Measurements from ENCODE around the gene MNS1. TPM values are rescaled to one million over a fixed set of nuclear protein-coding genes. Genes with fewer than 3 reads are reported as not detected.
"Not testable (repeated sequence)": the region's sequence is repeated elsewhere in the genome, so short reads cannot be mapped to it uniquely, and the experiment has no call there.

MNS1 gene
- total RNA-seq, 1 donor: 0.27 TPM

DNA sequence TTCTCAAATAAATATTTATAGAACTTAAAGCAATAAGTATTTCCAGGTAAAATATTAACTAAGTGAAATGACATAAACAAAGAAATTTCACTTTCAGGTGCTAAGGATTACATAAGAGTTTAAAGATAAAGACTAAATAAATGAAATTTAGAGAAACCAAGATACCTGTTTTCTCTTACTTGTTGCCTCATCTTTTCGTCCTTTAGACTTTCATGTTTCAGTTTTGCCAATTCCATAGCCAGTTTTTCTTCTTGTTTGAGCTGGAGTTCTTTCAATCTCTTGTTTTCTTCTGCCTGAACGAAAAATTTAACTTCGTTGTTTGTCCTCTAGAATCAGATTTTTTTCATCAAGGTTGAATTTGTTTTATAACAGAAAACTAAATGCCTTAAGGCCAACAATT is 8.7 kb downstream of the MNS1 start:
- no peak for DNase-seq (ENCODE audit: low read depth in 2 of 3, low spot score in 2 of 3)

DNA sequence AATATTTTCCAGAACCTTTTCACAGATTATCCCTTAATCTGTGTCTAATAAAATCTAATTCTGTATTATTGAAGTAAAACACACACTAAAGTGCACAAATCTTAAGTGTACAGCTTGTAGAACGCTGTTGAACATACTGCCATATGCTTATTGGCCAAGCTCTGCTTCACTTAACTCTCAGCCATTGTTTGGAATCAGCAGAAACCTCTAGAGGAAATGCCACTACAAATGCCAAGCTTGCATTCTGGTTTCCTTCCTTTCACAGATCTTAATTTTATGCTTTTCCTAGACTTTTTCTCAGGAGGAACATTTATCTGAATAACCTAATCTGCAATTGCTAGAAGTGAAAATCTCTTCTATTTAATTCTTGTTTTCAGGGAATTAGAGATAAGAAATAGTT is 10.1 kb downstream of the MNS1 start:
- no peak for DNase-seq (ENCODE audit: low read depth in 2 of 3, low spot score in 2 of 3)

GRCh38 chr15:56445746-56446145 is 19.2 kb downstream of the MNS1 start:
- DNase-seq (ENCODE audit: low read depth in 2 of 3, low spot score in 2 of 3): no peak

DNA sequence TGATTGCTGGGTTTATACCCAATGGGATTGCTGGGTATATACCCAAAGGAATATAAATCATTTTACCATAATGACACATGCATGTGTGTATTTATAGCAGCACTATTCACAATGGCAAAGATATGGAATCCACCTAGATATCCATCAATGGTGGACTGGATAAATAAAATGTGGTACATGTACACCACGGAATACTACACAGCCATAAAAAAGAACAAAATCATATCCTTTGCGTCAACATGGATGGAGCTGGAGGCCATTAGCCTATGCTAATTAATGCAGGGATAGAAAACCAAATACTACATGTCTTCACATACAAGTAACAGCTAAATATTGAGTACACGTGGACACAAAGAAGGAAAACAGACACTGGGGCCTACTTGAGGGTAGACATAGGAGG is 22.6 kb downstream of the MNS1 start:
- DNase-seq (ENCODE audit: low read depth in 2 of 3, low spot score in 2 of 3): no peak

DNA sequence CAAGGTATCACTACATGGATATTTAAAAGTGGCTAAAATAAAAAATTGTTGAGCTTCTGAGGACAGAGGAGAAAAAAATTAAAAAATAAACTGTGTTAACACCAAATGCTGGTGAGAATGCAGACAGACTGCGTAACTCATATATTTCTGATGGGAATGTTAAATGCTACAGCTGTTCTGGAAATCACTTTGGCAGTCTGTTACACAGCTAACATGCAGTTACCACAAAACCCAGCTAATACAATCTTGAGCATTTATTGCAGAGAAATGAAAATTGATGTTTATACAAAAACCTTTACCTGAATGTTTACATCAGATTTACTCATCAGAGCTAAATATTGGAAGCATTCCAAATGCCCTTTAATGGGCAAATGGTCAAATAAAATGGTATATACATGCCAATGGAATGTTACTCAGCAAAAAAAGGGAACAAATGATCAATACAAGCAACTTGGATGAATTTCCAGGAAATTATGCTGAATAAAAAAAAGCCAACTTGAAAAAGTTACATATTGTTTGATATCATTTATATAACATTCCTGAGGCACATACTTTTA is 24.6 kb downstream of the MNS1 start:
- no peak for DNase-seq (ENCODE audit: low read depth in 2 of 3, low spot score in 2 of 3)

- no peak for DNase-seq (ENCODE audit: low read depth in 2 of 3, low spot score in 2 of 3)
Observed at GRCh38 chr15:56432304-56432703, 32.6 kb downstream of the MNS1 start.

DNA sequence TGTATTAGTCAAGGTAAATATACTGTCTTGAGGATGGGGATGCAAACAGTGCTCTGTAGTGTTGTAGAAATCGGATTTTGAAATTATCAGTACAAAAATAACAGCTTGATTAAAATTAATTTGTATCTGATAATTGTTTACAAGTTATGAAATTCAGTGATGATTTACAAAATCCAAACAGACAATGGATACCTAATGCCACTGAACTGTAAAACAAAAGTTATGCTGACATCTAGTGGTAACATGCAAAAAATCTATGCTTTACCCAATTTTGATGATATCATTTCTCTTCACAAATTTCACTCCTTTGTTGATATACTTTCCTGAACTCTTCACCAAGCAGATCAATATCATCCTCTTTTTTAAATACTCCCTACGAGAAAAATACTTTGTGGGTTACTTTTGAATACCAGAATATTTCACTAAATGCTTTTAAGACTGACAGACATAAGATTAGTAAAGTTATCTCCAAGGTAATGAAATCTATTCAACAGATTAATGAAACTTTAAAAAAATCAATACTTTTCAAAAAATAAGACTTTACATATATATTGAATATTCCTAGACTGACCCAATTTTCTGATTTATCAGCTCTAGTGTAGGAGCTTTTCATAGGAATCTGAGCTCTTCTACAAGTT is 36.0 kb downstream of the MNS1 start:
- DNase-seq (ENCODE audit: low read depth in 2 of 3, low spot score in 2 of 3): peak in 2 of 3 donors; percentile 9 to 53

- no peak for DNase-seq (ENCODE audit: low read depth in 2 of 3, low spot score in 2 of 3)
Observed at GRCh38 chr15:56425976-56426375, 39.0 kb downstream of the MNS1 start.

DNA sequence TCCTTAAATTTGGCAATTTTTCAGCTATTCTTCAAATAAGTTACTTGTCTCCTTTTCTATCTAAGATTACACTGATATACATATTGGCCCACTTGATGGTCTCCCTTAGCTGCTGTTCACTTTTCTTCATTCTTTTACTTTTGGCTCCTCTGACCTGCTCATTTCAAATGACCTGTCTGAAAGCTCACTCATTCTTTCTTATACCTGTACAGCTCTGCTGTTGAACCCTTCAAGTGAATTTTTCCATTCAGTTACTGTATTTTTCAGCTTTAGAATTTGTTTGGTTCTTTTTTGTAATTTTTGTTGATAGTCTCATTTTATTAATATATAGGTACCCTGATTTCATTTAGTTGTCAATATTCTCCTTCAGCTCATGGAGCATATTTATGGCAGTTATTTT is 39.7 kb downstream of the MNS1 start:
- no peak for DNase-seq (ENCODE audit: low read depth in 2 of 3, low spot score in 2 of 3)

DNA sequence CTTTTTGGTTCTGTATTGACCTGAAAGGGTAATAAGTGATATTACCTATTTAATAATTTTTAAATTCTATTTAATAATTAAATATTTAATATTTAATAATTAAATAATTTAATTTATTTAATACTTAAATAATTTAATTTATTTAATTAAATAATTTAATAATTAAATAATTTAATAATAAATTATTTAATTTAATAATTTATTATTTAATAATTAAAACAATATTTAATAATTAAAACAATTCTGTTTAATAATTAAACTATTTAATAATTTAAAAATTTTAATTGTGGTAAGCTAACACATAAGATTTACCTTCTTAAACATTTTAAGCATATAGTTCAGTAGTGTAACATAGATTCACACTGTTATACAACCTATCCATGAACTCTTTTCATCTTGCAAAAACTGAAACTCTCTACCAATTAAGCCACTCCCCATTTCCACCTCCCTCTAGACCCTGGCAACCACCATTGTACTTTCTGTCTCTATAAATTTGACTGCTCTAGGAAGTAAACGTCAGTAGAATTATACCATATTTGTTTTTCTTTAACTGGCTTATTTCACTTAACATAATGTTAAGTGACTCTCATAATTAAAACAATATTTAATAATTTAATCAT is 51.7 kb downstream of the MNS1 start:
- DNase-seq (ENCODE audit: low read depth in 2 of 3, low spot score in 2 of 3): not testable (repeated sequence)

DNA sequence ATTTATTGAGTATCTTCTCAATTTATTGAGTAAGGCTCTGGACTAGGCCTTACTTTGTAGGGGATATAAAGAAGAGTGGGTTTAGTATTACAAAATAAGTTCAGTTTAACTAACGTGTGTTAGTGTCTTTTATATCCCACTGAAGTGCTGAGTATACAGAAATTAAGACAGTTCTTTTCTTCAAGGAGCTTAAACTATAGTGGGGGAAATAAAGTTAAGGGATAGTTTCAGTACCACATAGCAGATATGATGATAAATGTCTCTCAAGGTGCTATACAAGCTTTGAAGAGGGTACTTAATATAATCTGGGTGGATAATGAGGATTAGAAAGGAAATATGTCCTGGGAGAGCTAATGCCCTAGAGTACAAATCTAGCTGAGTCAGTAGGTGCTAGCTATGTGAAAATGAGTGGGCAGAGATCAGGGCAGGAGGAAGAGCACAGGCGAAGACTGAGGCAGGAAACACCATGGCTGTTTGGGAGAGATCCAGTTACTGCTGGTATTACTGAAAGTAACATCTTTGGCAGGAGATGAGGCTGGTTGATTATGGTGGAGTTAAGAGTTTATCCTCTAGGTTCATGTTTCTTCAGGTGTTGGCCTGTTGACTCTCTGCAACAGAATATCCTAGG is 53.7 kb downstream of the MNS1 start:
- DNase-seq (ENCODE audit: low read depth in 2 of 3, low spot score in 2 of 3): no peak

DNA sequence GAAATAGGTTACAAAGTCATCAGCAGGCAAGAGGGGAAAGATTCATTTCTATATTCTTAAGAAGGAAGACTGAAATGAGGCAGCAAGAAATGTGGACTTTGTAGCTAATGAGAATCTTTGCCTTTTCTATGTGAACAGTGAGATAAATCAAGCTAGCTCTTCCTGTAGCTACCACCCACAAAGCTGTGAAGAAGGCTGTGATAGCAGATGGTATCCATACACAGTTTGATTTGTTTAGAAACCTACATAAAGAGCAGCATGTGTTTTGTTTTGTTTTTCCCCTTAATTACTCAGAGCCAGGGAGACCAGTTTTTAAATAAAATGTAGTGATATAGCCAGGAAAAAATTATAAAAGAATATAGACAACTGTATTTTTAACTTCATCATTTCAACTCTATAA is 54.2 kb downstream of the MNS1 start:
- DNase-seq (ENCODE audit: low read depth in 2 of 3, low spot score in 2 of 3): no peak

DNA sequence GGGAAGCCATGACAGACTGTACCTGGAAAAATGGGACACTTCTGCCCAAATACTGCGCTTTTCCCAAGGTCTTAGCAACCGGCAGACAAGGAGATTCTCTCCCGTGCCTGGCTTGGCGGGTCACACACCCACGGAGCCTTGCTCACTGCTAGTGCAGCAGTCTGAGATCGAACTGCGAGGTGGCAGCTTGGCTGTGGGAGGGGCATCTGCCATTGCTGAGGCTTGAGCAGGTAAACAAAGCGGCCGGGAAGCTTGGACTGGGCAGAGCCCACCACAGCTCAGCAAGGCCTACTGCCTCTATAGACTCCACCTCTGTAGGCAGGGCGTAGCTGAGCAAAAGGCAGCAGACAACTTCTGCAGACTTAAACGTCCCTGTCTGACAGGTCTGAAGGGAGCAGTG is 65.7 kb downstream of the MNS1 start:
- not testable (repeated sequence) for DNase-seq (ENCODE audit: low read depth in 2 of 3, low spot score in 2 of 3)

DNA sequence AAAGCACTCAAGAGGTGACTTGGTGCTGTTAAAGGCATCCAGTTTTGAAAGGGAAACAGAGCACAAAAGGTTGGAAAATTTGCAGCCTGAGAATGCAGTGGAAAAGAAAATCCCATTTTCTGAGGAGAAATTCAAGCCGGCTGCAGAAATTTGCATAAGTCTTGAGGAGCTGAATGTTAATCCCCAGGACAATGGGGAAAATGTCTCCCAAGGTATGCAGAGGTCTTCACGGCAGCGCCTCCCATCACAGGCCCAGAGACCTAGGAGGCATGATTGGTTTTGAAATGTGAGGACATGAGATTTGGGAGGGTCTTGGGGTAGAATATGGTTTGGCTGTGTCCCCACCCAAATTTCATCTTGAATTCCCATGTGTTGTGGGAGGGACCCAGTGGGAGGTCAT is 67.6 kb downstream of the MNS1 start:
- DNase-seq (ENCODE audit: low read depth in 2 of 3, low spot score in 2 of 3): not testable (repeated sequence)

GRCh38 chr15:56394909-56395308 is 70.0 kb downstream of the MNS1 start:
- DNase-seq (ENCODE audit: low read depth in 2 of 3, low spot score in 2 of 3): no peak

GRCh38 chr15:56393277-56393676 is 71.7 kb downstream of the MNS1 start:
- DNase-seq (ENCODE audit: low read depth in 2 of 3, low spot score in 2 of 3): no peak

DNA sequence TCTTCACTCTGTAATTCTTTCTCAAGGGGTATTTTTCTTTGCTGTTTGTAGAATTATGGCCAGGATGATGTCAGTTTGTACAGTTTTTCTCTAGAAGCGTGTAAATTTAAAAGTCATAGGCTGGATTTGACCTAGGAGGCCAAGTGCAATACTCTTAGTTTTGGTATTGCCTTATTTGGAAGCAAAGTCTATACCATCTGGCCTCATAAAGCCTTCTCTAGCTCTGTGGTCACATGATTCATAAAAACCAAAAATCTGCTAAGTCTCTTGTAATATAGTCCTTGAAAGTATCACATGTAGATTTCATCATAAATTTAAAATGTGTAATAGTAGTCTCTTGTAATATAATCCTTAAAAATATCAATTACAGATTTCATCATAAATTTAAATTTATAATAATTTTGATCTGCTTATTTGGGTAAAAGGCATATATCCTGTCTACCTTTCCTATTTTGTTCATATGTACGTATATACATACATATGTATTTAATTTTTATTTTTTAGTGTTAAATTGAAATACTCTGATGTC is 74.1 kb downstream of the MNS1 start:
- DNase-seq (ENCODE audit: low read depth in 2 of 3, low spot score in 2 of 3): no peak

DNA sequence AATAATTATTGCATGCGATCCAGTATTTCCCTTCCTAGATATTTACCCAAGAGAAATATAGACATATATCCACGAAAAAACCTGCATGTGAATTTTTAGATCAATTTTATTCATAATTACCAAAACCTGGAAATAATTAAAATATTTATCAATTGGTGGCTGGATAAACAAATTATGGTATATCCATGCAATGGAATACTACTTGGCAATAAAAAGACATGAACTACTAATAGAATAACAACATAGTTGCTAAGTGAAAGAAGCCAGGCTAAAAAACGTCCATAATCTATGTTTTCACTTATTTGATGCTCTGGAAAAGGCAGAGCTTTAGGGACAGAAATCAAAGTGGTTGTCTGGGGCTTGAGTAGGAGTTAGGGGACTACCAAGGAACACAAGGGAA is 79.0 kb downstream of the MNS1 start:
- DNase-seq (ENCODE audit: low read depth in 2 of 3, low spot score in 2 of 3): no peak

DNA sequence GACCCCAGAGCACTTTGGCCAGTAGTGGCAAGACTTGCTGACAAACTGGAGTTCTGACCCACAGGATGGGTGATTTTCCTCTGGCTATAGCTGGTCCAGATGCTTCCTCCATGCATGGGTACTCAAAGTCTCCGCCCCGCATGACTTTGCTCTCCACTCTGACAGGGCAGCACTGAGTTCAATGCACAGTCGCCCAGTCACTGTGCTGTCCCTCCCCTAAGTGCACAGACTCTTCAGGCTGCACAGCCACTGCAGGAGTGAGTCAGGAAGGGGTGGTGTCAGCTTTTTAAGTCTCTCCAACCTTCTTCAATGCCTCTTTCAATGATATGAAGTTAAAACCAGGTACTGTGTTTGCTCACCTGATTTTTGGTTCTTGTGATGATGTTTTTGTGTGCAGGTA is 81.9 kb downstream of the MNS1 start:
- no peak for DNase-seq (ENCODE audit: low read depth in 2 of 3, low spot score in 2 of 3)
